Endothelial cell of umbilical vein (primary cell): Measurements from ENCODE around the gene NSD2.

Experiments used
- CTCF ChIP-seq, 2 donors: IDR thresholded peaks; 1 replicate in 1 of 2; 2 replicates in 1 of 2; pipeline ENCODE4 v1.5.1; 2011; ENCODE audit warnings: low read length in 2 of 2, mild to moderate bottlenecking in 2 of 2, moderate library complexity in 2 of 2, control low read depth in 1 of 2, inconsistent platforms in 1 of 2, low read depth in 1 of 2; ENCODE audit not compliant: insufficient read depth in 1 of 2; ENCODE audit errors: extremely low read depth in 1 of 2
- POLR2AphosphoS5 ChIP-seq: IDR thresholded peaks from 2 replicates; pipeline ENCODE4 v1.6.1; 2012; ENCODE audit warnings: low read depth, mild to moderate bottlenecking, control low read depth, low read length, moderate library complexity; ENCODE audit not compliant: insufficient read depth

DNA sequence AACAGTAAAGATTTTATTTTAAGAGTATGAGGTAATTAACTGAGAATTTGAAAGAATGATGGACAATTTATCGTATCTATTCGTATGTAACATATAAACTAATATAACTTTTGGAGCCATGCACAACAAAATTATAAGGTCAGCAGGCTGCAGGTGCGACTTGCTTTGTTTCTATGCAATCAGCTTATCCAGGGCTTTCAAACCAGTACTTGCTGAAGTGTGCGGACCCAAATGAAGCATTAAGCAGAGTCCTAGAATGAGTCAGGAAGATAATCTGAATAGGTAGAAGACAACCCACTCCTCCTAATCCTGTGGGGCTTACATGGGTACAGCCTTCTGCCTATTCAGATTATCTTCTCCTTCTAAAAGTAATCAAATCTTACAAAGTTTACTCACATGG lies 2.1 kb downstream of the NSD2 start:
- TF ChIP-seq CTCF (IDR thresholded peaks at IDR 0.05; ENCODE audit: extremely low read depth in 1 of 2, insufficient read depth in 1 of 2, low read depth in 1 of 2, low read length in 2 of 2) (no peak), POLR2AphosphoS5 (no peak)
